Ishikawa (cell line): ENCODE data around the gene HNRNPLL.

Experiments
- FOXM1 ChIP-seq: IDR thresholded peaks from 2 replicates; pipeline ENCODE4 v1.6.1; 2012; ENCODE audit warnings: low read depth, borderline replicate concordance
- MAX ChIP-seq: IDR thresholded peaks from 2 replicates; pipeline ENCODE4 v1.6.1; 2012
- RAD21 ChIP-seq: IDR thresholded peaks from 2 replicates; pipeline ENCODE4 v1.6.1; 2012; ENCODE audit warnings: low read depth
- REST ChIP-seq: IDR thresholded peaks from 2 replicates; pipeline ENCODE4 v1.6.1; 2012; ENCODE audit warnings: low read depth, mild to moderate bottlenecking

GRCh38 chr2:38524580-38524979 is 78.1 kb downstream of the HNRNPLL start:
- TF ChIP-seq REST = no peak
- no peak for TF ChIP-seq MAX
- no peak for TF ChIP-seq RAD21
- TF ChIP-seq FOXM1 = no peak
